Lower leg skin (tissue), 3 donors: ENCODE measurements around the gene CASTOR1.

Experiments used
- CTCF ChIP-seq, 3 donors: fragments of 450-650 bp; IDR thresholded peaks; one replicate each; pipeline ENCODE4 v1.5.1; 2016; ENCODE audit warnings: antibody characterized with exemption in 3 of 3, mild to moderate bottlenecking in 3 of 3, moderate library complexity in 2 of 3
- POLR2A ChIP-seq, 2 donors: fragments of 450-650 bp; IDR thresholded peaks; one replicate each; pipeline ENCODE4 v1.6.1; 2016 to 2017; ENCODE audit warnings: antibody characterized with exemption in 2 of 2, mild to moderate bottlenecking in 1 of 2, moderate library complexity in 1 of 2

- no peak for TF ChIP-seq CTCF (IDR thresholded peaks at IDR 0.05)
- TF ChIP-seq POLR2A (IDR thresholded peaks at IDR 0.05) = no peak
Observed at GRCh38 chr22:30313527-30314363, 24.4 kb upstream of the CASTOR1 start.
